KOPT-K1 (cell line): Measurements from ENCODE around the gene DACT3.

Source experiments
- H3K27ac ChIP-seq: fragments of 200-600 bp; sonication (generic); 2 replicates; pipeline ENCODE4 v1.5.1; 2016; ENCODE audit warnings: antibody characterized with exemption, mild to moderate bottlenecking, low read depth, low read length; ENCODE audit not compliant: poor library complexity, severe bottlenecking
- H3K36me3 ChIP-seq: fragments of 200-600 bp; sonication (generic); 2 replicates; pipeline ENCODE4 v1.5.1; 2017; ENCODE audit warnings: antibody characterized with exemption, mild to moderate bottlenecking, low read length, moderate library complexity; ENCODE audit not compliant: insufficient read depth
- H3K9me3 ChIP-seq: fragments of 200-600 bp; sonication (generic); 2 replicates; pipeline ENCODE4 v1.5.1; 2017; ENCODE audit warnings: antibody characterized with exemption, low read length, mild to moderate bottlenecking; ENCODE audit not compliant: insufficient read depth, poor library complexity, severe bottlenecking

Gene DACT3

GRCh38 chr19:46648961-46649960, 11.7 kb downstream of the DACT3 start:
- no peaks in the 10 kb centered on the region for H3K9me3 ChIP-seq
- no peak overlapping the region for H3K27ac ChIP-seq
- no peaks in the 10 kb centered on the region for H3K36me3 ChIP-seq

DNA sequence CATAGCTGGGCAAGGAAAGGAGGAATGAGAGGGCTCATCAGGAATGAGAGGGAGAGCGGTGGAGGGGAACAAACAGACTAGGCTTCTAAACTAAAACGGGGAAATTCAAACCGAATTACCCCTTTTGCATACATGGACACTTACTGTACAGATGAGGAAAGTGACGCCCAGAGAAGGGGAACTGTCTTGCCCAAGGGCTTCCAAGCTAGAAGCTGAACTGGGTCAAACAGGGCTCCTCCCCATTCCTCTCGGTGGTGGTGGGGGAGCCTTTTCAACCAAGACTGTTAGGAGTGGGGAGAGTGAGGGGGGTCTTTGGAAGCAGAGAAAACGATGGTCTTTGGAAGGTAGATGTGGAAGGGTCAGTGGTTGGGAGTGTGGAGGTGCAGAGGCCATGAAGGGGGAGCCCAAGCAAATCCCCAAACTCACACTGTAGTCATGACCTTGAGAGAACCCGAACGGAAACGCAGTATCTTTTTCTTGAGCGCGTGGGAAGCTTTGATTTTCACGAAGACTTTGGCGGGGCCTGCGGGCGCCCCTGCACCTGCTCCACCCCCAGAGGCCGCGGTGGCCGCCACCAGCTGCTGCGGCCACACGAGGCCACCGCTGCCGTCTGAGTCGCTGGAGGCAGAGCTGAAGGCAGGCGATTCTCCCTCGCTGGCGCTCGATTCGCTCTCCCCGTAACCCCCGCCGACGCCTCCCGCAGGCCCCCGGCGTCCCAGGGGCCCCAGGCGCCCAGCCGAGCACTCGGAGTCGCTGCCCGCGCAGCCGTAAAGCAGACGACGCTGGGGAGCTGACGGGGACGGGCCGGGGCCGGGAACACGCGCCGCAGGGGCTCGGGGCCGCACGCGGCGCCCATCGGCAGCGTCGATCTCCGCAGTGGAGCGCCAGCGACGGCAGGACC, 12.7 kb downstream of the DACT3 start:
- Histone ChIP-seq H3K27ac (no peak overlapping the region), H3K9me3 (no peaks in the 10 kb centered on the region), H3K36me3 (no peaks in the 10 kb centered on the region)

DNA sequence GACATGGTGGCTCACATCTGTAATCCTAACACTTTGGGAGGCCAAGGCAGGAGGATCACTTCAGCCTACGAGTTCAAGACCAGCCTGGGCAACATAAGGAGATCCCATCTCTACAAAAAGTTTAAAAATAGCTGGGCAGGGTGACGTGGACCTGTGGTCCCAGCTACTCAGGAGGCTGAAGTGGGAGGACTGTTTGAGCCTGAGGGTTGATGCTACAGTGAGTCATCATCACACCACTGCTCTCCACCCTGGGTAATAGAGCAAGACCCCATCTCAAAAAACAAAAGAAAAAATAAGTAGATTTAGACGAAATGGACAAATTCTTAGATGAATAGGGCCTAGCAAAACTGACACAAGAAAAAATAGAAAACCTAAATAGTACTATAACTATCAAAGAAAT, 14.6 kb downstream of the DACT3 start:
- H3K27ac ChIP-seq, result no peak overlapping the region
- H3K9me3 ChIP-seq, result no peaks in the 10 kb centered on the region
- no peaks in the 10 kb centered on the region for H3K36me3 ChIP-seq

- Histone ChIP-seq H3K36me3 (no peaks in the 10 kb centered on the region), H3K27ac (no peak overlapping the region), H3K9me3 (no peaks in the 10 kb centered on the region)
Observed at GRCh38 chr19:46644720-46645119, 16.3 kb downstream of the DACT3 start.

GRCh38 chr19:46640656-46641055, 20.3 kb downstream of the DACT3 start:
- H3K36me3 ChIP-seq, result no peaks in the 10 kb centered on the region
- H3K27ac ChIP-seq, result no peak overlapping the region
- no peaks in the 10 kb centered on the region for H3K9me3 ChIP-seq

DNA sequence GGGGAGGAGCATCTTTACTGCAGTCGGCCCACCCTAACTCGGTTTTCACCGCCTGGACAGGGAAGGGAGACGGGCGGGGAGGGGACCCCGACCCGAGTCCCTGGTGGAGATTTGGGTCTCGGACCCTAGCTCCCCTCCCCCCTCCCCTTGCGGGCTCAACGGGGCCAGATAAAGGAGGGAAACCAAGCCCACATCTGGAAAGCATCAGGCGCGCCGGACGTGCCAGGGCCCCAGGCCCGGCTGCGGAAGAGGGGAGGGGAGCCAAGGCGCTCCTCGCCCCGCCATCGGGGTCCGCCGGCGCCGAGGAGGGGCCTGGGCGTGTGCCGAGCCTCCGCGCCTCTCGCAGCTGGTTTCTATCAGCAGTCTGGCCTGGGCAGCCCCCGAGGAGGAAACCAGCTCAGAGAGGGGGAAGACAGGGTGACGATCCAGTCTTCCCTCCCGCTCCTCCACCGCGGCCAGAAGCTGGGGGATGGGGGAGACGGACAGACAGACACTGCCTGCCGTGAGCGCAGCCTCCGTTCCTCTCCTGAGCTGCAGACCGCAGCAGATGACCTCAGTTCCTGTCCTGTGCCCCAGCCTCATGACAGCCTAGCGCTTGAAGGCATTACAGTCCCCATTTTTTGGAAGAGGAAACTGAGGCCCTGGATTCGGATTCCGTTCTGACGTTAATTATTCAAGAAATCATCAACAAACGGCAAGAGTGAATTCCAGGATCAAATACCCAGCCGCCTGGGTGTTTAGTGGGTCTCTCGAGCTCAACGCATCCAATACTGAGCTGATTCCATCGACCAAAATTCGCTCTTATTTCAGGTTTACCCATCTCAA, 21.4 kb downstream of the DACT3 start:
- no peaks in the 10 kb centered on the region for H3K9me3 ChIP-seq
- no peak overlapping the region for H3K27ac ChIP-seq
- H3K36me3 ChIP-seq, result no peaks in the 10 kb centered on the region

DNA sequence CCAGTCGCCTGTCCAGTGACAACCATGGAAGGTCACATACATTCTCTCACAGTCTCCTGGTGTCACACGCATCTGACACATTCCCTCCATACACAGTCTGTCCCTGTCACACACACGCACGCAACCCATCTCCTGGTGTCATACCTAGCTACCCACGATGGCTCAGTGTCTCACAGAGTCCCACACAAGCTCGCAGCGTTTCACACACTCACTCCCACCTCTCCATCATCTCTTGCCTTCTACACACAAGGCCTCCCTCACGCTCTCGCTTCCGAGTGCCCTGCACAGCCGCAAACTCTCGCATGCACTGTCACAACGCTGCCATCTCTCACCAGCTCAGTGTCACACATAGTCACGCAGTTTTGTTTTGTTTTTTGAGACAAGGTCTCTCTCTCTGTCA, 23.8 kb downstream of the DACT3 start:
- Histone ChIP-seq H3K36me3 (no peaks in the 10 kb centered on the region), H3K27ac (no peak overlapping the region), H3K9me3 (no peaks in the 10 kb centered on the region)

GRCh38 chr19:46635920-46636761, 24.8 kb downstream of the DACT3 start, which contains the start of gene GNG8:
GNG8 (minus strand) TSS chr19:46636202; CDS start chr19:46634682, 1,520 bp downstream.
- Histone ChIP-seq H3K27ac (no peak within 1 kb of the TSS), H3K9me3 (no peaks in the 10 kb centered on the region), H3K36me3 (no peaks in the 10 kb centered on the region)

DNA sequence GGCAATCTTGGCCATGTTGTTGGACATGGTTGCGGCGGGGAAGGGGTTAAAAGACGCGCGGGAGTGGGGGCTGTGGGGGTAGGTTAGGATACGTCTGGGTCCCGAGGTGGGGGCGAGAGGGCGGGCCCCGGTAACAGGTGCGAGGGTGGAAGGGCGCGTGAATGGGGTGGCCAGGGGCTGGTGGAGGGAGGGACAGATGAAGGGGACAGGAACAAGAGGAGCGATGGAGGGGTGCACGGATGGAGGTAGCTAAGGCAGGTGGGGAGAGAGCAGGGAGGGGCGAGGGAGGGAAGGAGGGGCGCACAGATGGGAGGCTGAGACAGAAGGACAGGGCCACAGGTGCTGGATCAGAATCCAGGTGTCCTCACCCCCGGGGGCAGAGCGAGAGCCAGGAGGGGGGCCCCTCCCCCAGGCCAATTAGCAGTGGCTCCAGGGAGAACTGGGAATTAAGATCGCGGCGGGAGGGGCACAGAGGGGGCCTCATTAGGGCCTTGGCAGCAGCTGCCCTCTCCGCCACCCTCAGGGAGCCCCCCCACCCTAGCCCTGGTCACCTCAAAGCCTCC, 26.2 kb downstream of the DACT3 start:
- Histone ChIP-seq H3K9me3 (no peaks in the 10 kb centered on the region), H3K27ac (no peak overlapping the region), H3K36me3 (no peaks in the 10 kb centered on the region)

DNA sequence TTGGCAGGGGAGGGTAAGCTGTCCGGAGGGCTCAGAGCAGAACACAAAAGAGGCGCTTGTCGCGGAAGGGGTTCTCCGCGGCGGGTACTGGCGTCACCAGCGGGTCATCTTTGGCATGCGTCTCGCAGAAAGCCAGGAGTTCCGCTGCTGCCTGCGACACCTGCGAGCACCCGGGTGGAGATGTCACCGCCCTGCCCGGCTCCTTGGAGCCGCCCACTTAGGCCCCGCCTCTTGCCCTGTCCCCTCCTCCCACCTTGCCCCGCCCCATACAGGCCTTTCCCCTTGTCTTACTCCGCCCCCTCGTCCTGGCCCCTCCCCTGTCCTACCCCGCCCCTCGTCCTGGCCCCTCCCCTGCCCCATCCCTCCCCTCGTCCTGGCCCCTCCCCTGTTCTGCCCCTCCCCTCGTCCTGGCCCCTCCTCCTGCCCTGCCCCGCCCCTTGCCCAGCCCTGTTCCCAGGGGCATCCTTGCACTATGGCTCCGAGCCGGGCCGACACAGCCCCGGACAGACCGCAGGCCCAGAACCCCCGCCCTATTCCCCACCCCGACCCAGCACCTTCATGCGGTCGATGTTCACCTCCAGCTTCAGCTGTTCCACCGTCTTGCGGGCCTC, 26.8 kb downstream of the DACT3 start:
- H3K27ac ChIP-seq, result no peak overlapping the region
- H3K9me3 ChIP-seq, result no peaks in the 10 kb centered on the region
- H3K36me3 ChIP-seq, result no peaks in the 10 kb centered on the region

DNA sequence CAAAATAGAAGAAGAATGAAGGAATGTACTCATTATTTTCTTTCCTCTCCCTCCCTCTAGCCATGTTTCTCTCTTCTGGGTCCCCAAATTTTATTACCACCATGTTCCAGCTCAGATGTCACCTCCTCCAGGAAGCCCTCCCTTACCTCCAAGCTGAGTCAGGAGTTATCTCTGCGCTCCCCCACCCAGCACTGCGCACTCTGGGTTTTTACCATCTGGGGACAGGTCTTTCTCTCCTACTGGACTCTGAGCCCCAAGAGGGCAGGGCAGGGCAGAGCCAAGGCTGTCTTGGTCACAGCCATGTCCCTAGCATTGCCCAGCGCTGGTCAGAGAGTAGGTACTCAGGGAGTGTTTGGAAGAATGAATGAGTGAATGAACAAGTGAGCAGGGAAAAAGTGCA, 27.9 kb downstream of the DACT3 start:
- Histone ChIP-seq H3K27ac (no peak overlapping the region), H3K9me3 (no peaks in the 10 kb centered on the region), H3K36me3 (no peaks in the 10 kb centered on the region)

- Histone ChIP-seq H3K9me3 (no peaks in the 10 kb centered on the region), H3K27ac (no peak overlapping the region), H3K36me3 (no peaks in the 10 kb centered on the region)
Observed at GRCh38 chr19:46631481-46631880, 29.5 kb downstream of the DACT3 start.

GRCh38 chr19:46630586-46631205, 30.3 kb downstream of the DACT3 start:
- Histone ChIP-seq H3K27ac (no peak overlapping the region), H3K36me3 (no peaks in the 10 kb centered on the region), H3K9me3 (no peaks in the 10 kb centered on the region)
